Stomach (tissue), 4 donors: ENCODE measurements around the gene TNPO2.

Source experiments
- CTCF ChIP-seq, 7 experiments: fragments of 450-650 bp in 4 of 7; fragments of 200-600 bp in 3 of 7; sonication (generic) in 3 of 7; IDR thresholded peaks; one replicate each; pipeline ENCODE4 v1.5.1; 2016 to 2019; ENCODE audit warnings: antibody characterized with exemption in 7 of 7, control low read depth in 2 of 7, mild to moderate bottlenecking in 1 of 7
- EP300 ChIP-seq: sonication (generic); formaldehyde crosslinking; IDR thresholded peaks from one replicate; pipeline ENCODE4 v1.6.1; 2017; ENCODE audit warnings: antibody characterized with exemption
- POLR2AphosphoS5 ChIP-seq, 3 donors: sonication (generic); formaldehyde crosslinking; IDR thresholded peaks; one replicate each; pipeline ENCODE4 v1.6.1; 2016; ENCODE audit warnings: antibody characterized with exemption in 3 of 3

DNA sequence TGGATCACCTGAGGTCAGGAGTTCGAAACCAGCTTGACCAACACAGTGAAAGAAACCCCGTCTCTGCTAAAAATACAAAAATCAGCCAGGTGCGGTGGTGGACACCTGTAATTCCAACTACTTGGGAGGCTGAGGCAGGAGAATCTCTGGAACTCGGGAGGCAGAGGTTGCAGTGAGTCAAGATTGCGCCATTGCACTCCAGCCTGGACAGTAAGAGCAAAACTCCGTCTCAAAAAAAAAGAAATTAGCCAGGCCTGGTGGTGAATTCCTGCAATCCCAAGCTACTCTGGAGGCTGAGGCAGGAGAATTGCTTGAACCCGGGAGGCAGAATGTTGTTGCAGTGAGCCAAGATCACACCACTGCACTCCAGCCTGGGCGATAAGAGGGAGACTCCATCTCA, 15.1 kb downstream of the TNPO2 start:
- TF ChIP-seq CTCF (IDR thresholded peaks at IDR 0.05) (no peak), EP300 (no peak), POLR2AphosphoS5 (IDR thresholded peaks at IDR 0.05) (no peak)
